Common myeloid progenitor, CD34-positive (primary cell): Measurements from ENCODE around the gene SAA4.
"Not testable (repeated sequence)": the region's sequence is repeated elsewhere in the genome, so short reads cannot be mapped to it uniquely, and the experiment has no call there.

Experiments
- CTCF ChIA-PET: fragments of 350-600 bp; sonication (Branson Sonifier 250); formaldehyde crosslinking; loops from one replicate; lab custom pipeline; 2021; ENCODE audit warnings: antibody characterized with exemption; lab: Charles Lee
- POLR2A ChIA-PET: fragments of 350-600 bp; sonication (Branson Sonifier 250); formaldehyde crosslinking; loops from one replicate; lab custom pipeline; 2021; ENCODE audit warnings: antibody characterized with exemption; lab: Charles Lee
- DNase-seq, 3 donors: peaks; one replicate each; pipeline versions ENCODE4 v3.0.0 to v3.0.0-alpha.2; 2013
- H3K27ac ChIP-seq, 2 experiments: 1 replicate in 1 of 2; 2 replicates in 1 of 2; pipeline ENCODE4 v1.7.0; 2013; ENCODE audit warnings: inconsistent platforms in 2 of 2, low read length in 2 of 2, mild to moderate bottlenecking in 2 of 2, low read depth in 1 of 2, moderate library complexity in 1 of 2; ENCODE audit not compliant: severe bottlenecking in 2 of 2, insufficient read depth in 1 of 2, poor library complexity in 1 of 2
- H3K27me3 ChIP-seq, 5 experiments: replicated peaks in 2 of 5; 1 replicate in 3 of 5; 2 replicates in 2 of 5; pipeline versions ENCODE4 v1.6.1 to v1.7.0; 2013; ENCODE audit warnings: low read length in 4 of 5, mild to moderate bottlenecking in 2 of 5, moderate library complexity in 2 of 5, inconsistent platforms in 1 of 5; ENCODE audit not compliant: insufficient read depth in 5 of 5, control insufficient read depth in 4 of 5
- H3K36me3 ChIP-seq, 4 experiments: 1 replicate in 2 of 4; 2 replicates in 2 of 4; pipeline versions ENCODE4 v1.6.1 to v1.7.0; 2013; ENCODE audit warnings: low read length in 3 of 4, control low read depth in 1 of 4, mild to moderate bottlenecking in 1 of 4; ENCODE audit not compliant: control insufficient read depth in 4 of 4, insufficient read depth in 4 of 4
- H3K4me1 ChIP-seq, 4 experiments: 1 replicate in 3 of 4; 2 replicates in 1 of 4; pipeline versions ENCODE4 v1.6.1 to v1.7.1; 2013; ENCODE audit warnings: low read length in 3 of 4, mild to moderate bottlenecking in 3 of 4, control low read depth in 1 of 4, inconsistent platforms in 1 of 4, moderate library complexity in 1 of 4; ENCODE audit not compliant: control insufficient read depth in 4 of 4, insufficient read depth in 4 of 4; ENCODE audit errors: control extremely low read depth in 1 of 4
- H3K4me3 ChIP-seq, 7 experiments: 1 replicate in 4 of 7; 2 replicates in 3 of 7; pipeline versions ENCODE4 v1.5.1 to v1.7.0; 2013; ENCODE audit warnings: mild to moderate bottlenecking in 7 of 7, low read length in 6 of 7, moderate library complexity in 6 of 7, inconsistent platforms in 2 of 7, low read depth in 2 of 7, control low read depth in 1 of 7; ENCODE audit not compliant: insufficient read depth in 4 of 7, control insufficient read depth in 1 of 7; ENCODE audit errors: extremely low read depth in 1 of 7
- H3K9me3 ChIP-seq, 5 experiments: 1 replicate in 4 of 5; 2 replicates in 1 of 5; pipeline versions ENCODE4 v1.6.1 to v1.7.1; 2013; ENCODE audit warnings: low read length in 4 of 5, mild to moderate bottlenecking in 2 of 5, inconsistent platforms in 1 of 5, low read depth in 1 of 5, moderate library complexity in 1 of 5; ENCODE audit not compliant: control insufficient read depth in 4 of 5, insufficient read depth in 2 of 5; ENCODE audit errors: control extremely low read depth in 1 of 5
- WGBS: methylation state at CpG from one replicate; pipeline ENCODE4 v1.1.5; 2013; ENCODE audit not compliant: insufficient coverage; 5-methylcytosine and 5-hydroxymethylcytosine counted together

The SAA4 gene

DNA sequence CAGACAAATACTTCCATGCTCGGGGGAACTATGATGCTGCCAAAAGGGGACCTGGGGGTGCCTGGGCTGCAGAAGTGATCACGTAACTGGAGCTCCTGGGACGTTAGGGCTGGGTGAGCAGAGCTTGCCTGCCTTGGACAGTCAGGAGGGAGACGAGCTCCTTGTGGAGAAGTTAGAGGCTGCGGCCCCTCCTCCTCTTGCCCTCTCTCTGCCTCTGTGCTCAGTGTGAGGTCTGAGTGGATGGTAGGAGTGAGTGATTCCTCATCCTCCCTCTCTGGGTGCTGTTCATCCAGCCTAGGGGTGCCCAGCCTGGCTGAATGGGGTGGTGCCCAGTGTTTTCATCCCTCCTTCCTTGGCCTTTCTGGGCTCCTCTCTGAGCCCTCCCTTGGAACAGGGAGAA lies 32.6 kb upstream of the SAA4 start:
- H3K36me3 ChIP-seq, H3K4me1 ChIP-seq, DNase-seq, POLR2A ChIA-PET, CTCF ChIA-PET, H3K27ac ChIP-seq, H3K4me3 ChIP-seq, H3K27me3 ChIP-seq, H3K9me3 ChIP-seq: not testable (repeated sequence)
- WGBS: no CpG with 5 or more reads among the region's 5 CpGs

DNA sequence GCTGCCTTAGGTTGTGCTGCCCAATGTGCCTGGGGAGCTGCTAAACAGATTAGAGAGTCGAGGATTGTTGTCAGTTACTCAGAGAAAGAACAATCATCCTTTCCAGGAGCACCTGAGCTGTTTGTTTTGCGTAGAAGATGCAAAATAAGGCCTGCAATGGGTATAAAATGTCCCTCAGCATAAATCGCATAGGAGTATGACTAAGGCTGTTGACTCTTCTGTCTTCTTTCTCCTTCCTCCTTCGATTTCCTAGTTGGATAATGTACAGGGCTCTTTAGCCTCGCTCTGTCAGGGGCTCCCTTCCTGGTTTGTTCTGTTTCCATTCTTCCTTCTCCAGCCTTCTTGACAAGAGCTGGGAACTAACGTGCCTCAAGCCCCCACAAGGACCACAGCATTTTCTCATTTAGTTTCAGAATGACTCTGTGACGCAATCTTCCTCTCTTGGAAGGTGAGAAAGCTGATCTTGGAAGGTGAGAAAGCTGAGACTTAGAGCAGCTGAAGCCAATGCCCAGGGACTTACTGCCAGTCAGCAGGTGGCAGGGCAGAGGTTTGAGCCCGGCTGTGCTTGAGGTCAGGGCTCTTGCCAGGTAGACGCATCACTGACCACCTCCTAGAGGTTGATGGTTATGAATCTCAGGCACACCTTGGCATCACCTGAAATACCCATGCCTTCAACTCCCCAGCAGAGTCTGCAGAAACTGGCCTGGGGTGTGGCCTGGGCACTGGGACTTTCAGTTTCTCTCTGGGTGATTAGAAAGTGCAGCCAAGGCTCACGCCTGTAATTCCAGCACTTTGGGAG lies 30.9 kb upstream of the SAA4 start:
- H3K9me3 ChIP-seq, DNase-seq, CTCF ChIA-PET, H3K4me1 ChIP-seq, H3K27ac ChIP-seq, H3K4me3 ChIP-seq, H3K36me3 ChIP-seq, H3K27me3 ChIP-seq, POLR2A ChIA-PET: not testable (repeated sequence)
- WGBS: no CpG with 5 or more reads among the region's 10 CpGs

DNA sequence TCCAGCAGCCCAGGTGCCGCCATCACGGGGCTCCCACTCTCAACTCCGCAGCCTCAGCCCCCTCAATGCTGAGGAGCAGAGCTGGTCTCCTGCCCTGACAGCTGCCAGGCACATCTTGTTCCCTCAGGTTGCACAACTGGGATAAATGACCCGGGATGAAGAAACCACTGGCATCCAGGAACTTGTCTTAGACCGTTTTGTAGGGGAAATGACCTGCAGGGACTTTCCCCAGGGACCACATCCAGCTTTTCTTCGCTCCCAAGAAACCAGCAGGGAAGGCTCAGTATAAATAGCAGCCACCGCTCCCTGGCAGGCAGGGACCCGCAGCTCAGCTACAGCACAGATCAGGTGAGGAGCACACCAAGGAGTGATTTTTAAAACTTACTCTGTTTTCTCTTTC lies 29.3 kb upstream of the SAA4 start, which contains the start of gene SAA1:
Gene SAA1, plus strand, starts transcription at position 316 of the 400 bp plus-strand sequence. CDS start 624 bp downstream, outside the sequence.
- CTCF ChIA-PET: no interaction called here
- no peaks in the 10 kb centered on the region for H3K9me3 ChIP-seq
- H3K4me3 ChIP-seq: no peak within 1 kb of the TSS
- no peak for DNase-seq
- no peaks in the 10 kb centered on the region for H3K36me3 ChIP-seq
- POLR2A ChIA-PET: no interaction called here
- WGBS: 82% methylated on average over 5 of the region's 8 CpGs
- no peaks in the 10 kb centered on the region for H3K27me3 ChIP-seq
- H3K27ac ChIP-seq: no peak within 1 kb of the TSS
- no peaks in the 10 kb centered on the region for H3K4me1 ChIP-seq

DNA sequence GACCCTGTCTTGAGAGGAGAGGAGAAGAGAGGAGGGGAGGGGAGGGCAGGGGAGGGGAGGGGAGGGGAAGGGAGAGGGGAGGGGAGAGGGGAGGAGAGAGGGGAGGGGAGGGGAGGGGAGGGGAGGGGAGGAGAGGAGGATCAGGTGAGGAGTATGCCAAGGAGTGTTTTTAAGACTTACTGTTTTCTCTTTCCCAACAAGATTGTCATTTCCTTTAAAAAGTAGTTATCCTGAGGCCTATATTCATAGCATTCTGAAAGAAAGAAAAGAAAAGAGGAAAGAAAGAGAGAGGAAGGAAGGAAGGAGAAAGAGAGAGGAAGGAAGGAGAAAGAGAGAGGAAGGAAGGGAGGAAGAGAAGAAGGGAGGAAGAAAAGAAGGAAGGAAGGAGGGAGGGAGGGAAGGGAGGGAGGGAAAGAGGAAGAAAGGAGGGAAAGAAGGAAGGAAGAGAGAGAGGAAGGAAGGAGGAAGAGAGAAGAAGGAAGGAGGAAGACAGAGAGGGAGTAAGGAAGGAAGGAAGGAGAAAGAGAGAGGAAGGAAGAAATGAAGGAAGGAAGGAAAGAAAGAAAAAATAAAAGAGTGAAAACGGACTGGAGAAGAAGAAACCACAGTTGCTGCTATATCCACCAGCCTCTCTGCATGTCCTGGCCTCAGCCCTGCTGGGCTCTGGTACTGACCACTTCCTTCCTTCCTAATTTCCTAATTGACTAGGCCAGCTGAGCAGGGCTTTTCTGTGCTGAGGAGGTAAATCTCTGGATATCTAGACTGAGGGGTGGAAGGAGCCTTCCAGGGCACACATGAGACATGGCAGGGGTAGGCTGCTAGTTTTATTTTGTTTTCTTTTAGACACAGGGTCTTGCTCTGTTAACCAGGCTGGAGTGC lies 28.3 kb upstream of the SAA4 start:
- no peak for DNase-seq
- POLR2A ChIA-PET: no interaction called here
- Histone ChIP-seq H3K9me3 (no peaks in the 10 kb centered on the region), H3K27me3 (no peaks in the 10 kb centered on the region), H3K4me3 (no peak overlapping the region), H3K36me3 (no peaks in the 10 kb centered on the region), H3K4me1 (no peaks in the 10 kb centered on the region), H3K27ac (no peak overlapping the region)
- CTCF ChIA-PET: no interaction called here
- 20% methylated on average over 1 of the region's 1 CpG for WGBS

DNA sequence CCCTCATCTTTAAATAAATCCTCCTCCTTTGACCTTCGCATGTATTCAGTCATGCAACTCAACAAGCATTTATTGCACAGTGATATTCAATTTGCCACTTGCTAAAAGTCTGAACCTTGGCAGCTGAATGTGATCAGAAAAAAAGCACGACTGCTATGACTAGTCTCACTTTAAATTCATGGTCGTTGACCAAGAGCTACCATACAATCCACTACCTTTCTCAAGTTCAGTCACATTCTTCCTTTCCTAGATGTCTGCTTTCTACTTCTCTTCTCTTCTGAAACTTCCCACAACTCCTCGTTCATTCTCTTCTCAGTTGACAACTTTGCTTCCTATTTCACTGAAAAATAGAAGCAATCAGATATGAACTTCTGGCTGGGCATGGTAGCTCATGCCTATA lies 27.4 kb upstream of the SAA4 start:
- Histone ChIP-seq H3K4me3 (no peak overlapping the region), H3K9me3 (no peaks in the 10 kb centered on the region), H3K36me3 (no peaks in the 10 kb centered on the region), H3K27ac (no peak overlapping the region), H3K27me3 (peaks cover 0 to 2% (median 0%) of the 10 kb centered on the region in 5 experiments), H3K4me1 (no peaks in the 10 kb centered on the region)
- ChIA-PET CTCF (no interaction called here), POLR2A (no interaction called here)
- 98% methylated on average over 4 of the region's 4 CpGs for WGBS
- no peak for DNase-seq

DNA sequence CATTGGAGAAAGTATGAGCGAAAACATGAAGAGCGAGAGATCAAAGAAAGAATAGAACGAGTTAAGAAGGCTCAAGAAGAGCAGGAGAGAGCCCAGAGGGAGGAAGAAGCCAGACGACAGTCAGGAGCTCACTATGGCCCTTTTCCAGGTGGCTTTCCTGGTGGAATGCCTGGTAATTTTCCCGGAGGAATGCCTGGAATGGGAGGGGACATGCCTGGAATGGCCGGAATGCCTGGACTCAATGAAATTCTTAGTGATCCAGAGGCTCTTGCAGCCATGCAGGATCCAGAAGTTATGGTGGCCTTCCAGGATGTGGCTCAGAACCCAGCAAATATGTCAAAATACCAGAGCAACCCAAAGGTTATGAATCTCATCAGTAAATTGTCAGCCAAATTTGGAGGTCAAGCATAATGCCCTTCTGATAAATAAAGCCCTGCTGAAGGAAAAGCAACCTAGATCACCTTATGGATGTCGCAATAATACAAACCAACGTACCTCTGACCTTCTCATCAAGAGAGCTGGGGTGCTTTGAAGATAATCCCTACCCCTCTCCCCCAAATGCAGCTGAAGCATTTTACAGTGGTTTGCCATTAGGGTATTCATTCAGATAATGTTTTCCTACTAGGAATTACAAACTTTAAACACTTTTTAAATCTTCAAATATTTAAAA lies 26.2 kb upstream of the SAA4 start:
- H3K4me3 ChIP-seq, H3K27me3 ChIP-seq, CTCF ChIA-PET, H3K27ac ChIP-seq, H3K9me3 ChIP-seq, DNase-seq, H3K36me3 ChIP-seq, POLR2A ChIA-PET, H3K4me1 ChIP-seq: not testable (repeated sequence)
- WGBS: 93% methylated on average over 4 of the region's 8 CpGs
